GM12873 (cell line): ENCODE data around the gene KIF21A.

Experiments used
- TF ChIP-seq, protein P1 (sequence below): IDR thresholded peaks from 2 replicates; pipeline ENCODE4 v1.5.1; 2012; ENCODE audit warnings: low read depth, mild to moderate bottlenecking, moderate library complexity, low read length, control low read depth; ENCODE audit not compliant: insufficient read depth; ENCODE audit errors: missing control alignments

The KIF21A gene

DNA sequence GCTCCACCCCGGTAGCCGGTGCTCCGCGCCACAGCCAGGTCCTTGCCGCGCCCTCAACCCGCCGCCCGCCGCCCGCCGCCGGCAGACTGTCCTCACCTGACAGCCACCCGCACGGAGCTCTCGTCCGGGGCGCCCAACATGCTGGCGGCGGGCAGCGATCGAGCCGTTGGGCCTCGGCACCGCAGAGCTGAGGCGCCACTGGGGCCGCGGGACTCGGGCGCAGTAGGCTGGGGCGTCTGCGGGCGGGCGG is 164 bp downstream of the KIF21A start:
- TF ChIP-seq, protein P1, sequence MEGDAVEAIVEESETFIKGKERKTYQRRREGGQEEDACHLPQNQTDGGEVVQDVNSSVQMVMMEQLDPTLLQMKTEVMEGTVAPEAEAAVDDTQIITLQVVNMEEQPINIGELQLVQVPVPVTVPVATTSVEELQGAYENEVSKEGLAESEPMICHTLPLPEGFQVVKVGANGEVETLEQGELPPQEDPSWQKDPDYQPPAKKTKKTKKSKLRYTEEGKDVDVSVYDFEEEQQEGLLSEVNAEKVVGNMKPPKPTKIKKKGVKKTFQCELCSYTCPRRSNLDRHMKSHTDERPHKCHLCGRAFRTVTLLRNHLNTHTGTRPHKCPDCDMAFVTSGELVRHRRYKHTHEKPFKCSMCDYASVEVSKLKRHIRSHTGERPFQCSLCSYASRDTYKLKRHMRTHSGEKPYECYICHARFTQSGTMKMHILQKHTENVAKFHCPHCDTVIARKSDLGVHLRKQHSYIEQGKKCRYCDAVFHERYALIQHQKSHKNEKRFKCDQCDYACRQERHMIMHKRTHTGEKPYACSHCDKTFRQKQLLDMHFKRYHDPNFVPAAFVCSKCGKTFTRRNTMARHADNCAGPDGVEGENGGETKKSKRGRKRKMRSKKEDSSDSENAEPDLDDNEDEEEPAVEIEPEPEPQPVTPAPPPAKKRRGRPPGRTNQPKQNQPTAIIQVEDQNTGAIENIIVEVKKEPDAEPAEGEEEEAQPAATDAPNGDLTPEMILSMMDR, result no peak

DNA sequence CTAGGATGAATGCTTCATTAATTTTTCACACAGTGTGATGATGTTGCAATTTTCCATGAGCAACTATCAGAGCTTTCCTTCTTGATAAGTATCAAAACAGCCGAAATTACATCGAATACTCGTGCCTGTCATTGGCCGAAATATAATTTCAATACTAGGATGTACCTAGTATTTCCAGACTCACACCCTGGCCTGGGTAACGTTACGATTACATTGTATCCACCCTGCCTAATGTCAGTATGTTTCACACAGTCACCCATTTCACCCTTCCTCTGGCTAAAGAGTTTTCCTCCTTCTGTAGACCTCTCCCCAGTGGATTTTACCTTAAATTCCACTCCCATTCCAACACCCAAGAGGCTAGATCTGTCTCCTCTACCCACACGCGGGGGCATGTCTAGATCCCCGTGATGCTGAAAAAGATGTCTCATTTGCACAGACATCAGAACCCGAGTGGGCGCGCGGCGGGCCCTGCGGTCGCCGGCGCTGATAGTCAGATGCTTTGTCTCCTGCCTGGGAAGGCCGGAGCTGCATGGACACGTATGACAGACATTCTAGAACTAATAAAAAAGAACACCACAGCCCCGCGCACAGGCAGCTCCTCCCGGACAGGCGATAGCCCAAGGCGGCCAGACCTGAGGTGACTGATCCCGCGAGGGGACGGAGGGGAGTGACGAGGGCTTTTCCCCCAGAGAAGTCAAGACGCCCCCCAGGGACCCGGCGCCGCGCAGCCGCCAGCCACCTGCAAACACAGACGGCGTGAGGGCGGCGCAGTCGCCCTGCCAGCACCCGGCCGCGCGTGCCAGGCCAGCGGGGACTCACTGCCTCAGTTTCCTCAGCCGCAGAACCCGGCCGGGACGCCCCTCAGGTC is 723 bp downstream of the KIF21A start:
- TF ChIP-seq, protein P1, result no peak

DNA sequence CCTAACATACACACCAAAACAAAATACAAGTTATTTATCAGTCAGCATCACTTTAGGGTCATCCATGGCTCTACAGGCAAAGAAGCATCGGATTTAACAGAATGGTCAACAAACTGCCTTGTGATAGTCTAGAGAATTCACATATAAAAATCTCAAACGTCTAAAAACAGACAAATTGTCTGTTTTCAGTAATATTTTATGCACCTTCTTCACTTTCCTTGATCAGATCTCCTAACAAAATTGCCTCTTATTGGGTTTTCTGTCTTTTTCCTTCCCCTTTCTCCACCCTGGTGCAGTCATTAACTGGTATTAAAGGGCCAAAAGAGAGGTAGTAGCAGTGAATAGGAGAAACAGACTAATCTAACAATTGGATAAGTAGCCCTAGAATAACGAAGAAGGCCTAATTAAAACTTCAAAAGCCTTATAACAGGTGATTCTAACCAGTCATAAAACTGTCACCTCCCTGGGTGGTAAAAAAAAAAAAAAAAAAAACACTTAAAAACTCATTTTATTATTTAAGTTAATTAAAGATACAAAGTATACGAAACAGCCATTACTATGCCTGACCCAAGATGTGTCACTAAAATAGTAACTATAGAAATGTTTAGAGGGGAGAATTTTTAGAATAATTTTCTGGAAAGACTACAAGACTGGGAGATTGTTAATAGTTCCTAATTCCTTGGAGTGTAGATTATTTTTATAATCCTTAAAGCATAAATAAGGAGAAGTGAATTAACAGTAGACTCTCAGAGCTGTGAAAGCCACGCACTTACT is 1.5 kb downstream of the KIF21A start:
- TF ChIP-seq, protein P1, result no peak

DNA sequence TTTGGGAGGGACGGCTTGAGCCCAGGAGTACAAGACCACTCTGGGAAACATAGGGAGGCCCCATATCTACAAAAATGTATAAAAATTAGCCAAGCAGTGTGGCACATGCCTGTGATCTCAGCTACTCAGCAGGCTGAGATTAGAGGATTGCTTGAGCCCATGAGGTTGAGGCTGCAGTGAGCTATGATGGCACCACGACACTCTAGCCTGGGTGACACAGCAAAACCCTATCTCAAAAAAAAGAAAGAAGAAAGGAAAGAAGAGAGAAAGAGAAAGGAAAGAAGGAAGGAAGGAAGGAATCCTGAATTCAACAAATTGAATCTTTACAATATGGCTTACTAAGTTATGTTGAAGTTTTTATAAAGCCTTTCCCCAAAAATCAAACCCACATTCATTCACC is 2.1 kb downstream of the KIF21A start:
- TF ChIP-seq, protein P1, result no peak

DNA sequence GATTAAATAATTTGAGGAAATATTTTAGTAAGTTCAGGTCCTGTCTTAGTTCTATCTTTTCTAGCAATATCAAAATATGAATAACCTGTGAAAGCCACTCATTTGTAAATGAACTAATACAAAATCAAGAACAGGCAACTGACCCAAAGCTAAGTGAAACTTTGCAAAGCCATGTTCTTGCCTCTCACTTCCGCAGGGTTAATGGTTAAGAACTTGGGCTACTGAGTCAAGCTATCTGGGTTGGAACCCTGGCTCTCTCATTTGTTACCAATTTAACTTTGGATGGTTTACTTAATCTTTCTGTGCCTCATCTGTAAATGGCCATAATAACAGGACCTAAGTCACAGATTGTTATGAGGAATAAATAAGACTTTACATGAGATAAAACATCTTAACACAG is 2.8 kb downstream of the KIF21A start:
- TF ChIP-seq, protein P1, result no peak

DNA sequence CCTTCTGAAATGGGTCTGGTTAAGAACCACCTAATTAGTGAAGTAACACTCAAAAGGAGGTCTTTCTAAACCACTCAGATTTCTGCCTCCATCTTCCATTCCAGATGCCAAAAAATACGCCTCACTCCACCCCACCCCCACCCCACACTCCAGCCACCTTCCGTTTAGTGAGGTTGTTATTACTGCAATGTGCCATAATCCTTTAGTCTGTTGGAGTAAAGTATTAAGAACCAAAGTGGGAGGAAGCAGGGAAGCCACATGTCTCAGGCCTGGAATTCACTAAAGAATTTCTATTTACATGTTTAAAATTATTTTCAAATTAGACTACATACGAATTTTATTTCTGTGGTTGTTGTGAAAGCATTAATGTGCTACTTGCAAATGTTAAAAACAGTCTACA is 7.4 kb downstream of the KIF21A start:
- TF ChIP-seq, protein P1, result no peak

DNA sequence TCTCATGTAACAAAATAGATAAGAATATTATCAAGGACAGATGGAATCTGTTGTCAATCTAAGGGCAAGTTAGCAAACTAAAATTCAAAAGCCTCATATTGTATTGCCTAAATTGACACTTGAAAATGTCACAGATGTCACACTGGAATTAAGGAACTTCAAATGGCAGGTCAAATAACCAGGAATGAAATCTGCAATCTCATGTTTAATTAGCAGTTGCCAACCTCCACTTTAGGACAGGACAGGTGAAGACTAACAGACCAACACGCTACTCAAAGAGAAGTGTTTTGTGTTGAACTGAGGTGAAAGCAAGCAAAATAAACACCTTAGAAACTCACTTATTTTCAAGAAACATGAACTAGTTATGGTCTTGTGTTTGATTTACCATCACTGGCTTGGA is 11.1 kb downstream of the KIF21A start:
- TF ChIP-seq, protein P1, result no peak
